ENCODE measurements around the gene KCNMA1.
"Not testable (repeated sequence)": the region's sequence is repeated elsewhere in the genome, so short reads cannot be mapped to it uniquely, and the experiment has no call there.

KCNMA1 gene

DNA sequence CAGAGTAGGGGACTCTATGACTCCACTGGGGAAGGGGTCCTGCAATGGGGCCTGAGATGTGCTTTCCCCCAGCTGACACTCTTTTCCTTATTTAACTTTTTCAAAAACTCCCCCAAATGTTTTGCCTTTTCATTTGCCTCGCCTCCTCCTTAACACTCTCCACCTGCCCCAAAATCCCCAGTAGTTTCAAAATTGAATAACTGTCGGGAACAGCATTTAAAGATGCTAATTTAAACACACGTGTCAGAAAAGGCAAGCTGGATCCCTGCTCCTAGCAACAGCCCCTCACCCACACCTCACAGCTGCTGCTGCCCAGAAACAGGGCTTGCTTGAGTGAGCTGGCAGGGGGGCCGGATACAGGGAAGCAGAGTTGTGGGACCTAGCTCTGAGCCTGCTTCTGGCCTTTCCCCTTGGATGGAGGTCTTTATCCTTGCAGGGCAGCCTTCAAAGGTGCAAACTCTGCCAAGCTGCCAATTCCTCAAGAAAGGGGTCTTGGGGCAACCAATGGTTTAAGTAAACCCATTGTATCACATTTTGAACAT is 115.3 kb downstream of the KCNMA1 start:
- TF ChIP-seq, protein P1, sequence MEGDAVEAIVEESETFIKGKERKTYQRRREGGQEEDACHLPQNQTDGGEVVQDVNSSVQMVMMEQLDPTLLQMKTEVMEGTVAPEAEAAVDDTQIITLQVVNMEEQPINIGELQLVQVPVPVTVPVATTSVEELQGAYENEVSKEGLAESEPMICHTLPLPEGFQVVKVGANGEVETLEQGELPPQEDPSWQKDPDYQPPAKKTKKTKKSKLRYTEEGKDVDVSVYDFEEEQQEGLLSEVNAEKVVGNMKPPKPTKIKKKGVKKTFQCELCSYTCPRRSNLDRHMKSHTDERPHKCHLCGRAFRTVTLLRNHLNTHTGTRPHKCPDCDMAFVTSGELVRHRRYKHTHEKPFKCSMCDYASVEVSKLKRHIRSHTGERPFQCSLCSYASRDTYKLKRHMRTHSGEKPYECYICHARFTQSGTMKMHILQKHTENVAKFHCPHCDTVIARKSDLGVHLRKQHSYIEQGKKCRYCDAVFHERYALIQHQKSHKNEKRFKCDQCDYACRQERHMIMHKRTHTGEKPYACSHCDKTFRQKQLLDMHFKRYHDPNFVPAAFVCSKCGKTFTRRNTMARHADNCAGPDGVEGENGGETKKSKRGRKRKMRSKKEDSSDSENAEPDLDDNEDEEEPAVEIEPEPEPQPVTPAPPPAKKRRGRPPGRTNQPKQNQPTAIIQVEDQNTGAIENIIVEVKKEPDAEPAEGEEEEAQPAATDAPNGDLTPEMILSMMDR (IDR thresholded peaks at IDR 0.05; ENCODE audit: low read depth, low read length) = no peak
- H3K4me3 ChIP-seq (ENCODE audit: low read depth, low read length) = no peak overlapping the region

DNA sequence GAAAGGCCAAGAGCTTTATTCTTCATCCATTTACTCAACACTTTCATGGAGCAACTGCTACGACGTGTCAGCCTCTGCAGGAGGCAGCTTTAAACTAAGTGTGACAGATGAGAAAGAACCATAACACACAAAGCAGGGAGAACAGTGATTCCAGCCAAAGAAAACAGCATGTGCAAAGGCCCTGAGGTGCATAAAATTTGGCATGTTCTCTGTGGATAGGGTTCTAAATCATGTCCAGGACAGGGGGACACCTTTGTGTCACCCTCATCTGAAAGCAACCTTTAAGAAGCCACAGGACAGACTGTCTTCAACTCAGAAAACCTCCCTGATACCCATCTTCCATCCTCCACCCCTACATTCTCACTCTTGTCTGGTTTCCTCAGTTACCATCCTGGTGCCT is 116.6 kb downstream of the KCNMA1 start:
- TF ChIP-seq, protein P1 (IDR thresholded peaks at IDR 0.05; ENCODE audit: low read depth, low read length) = no peak
- no peak overlapping the region for H3K4me3 ChIP-seq (ENCODE audit: low read depth, low read length)

DNA sequence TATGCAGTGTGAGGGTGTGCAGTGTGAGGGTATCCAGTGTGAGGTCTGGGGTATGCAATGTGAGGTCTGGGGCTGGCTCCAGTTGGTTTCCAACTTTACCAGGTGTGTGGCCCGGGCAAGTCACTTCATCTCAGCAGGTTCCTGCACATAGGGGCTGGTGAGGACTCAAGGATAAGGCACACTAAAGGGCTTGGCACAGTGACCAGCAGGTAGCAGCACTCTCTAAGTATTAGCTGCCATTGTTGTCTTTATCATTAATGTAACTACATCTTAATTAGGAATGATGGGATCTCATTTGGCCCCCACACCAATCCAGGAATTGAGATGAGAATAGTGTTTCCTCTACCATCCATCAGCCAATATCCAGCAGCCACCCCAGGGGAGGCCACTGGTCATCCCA is 117.3 kb downstream of the KCNMA1 start:
- no peak overlapping the region for H3K4me3 ChIP-seq (ENCODE audit: low read depth, low read length)
- TF ChIP-seq, protein P1 (IDR thresholded peaks at IDR 0.05; ENCODE audit: low read depth, low read length) = no peak

DNA sequence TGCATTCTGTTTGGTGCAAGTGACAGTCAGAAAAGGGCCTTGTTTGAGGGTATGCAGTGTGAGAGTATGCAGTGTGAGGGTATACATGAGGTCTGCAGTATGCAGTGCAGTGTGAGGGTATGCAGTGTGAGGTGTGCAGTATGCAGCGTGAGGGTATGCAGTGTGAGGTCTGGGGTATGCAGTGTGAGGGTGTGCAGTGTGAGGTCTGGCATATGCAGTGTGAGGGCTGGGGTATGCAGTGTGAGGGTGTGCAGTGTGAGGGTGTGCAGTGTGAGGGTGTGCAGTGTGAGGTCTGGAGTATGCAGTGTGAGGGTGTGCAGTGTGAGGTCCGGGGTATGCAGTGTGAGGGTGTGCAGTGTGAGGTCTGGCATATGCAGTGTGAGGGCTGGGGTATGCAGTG is 117.8 kb downstream of the KCNMA1 start:
- not testable (repeated sequence) for H3K4me3 ChIP-seq (ENCODE audit: low read depth, low read length)

DNA sequence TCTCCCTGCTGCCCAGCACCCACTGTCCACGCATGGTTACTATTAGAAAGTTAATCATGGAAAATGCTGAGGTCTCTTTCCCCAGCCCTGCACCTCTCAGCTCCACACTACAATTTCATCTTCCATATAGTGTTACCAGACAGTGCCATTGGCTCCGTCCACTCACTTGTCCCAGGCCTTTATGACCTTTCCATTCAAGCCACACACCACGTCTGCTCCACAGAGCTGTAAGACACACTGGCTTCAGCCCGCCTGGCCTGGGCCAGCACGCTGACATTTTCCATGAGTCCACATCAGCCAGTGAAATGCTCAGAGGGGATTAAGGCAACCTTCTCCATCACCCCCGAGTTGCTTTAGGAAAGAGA is 118.7 kb downstream of the KCNMA1 start:
- H3K4me3 ChIP-seq (ENCODE audit: low read depth, low read length) = no peak overlapping the region
- TF ChIP-seq, protein P1 (IDR thresholded peaks at IDR 0.05; ENCODE audit: low read depth, low read length) = no peak

DNA sequence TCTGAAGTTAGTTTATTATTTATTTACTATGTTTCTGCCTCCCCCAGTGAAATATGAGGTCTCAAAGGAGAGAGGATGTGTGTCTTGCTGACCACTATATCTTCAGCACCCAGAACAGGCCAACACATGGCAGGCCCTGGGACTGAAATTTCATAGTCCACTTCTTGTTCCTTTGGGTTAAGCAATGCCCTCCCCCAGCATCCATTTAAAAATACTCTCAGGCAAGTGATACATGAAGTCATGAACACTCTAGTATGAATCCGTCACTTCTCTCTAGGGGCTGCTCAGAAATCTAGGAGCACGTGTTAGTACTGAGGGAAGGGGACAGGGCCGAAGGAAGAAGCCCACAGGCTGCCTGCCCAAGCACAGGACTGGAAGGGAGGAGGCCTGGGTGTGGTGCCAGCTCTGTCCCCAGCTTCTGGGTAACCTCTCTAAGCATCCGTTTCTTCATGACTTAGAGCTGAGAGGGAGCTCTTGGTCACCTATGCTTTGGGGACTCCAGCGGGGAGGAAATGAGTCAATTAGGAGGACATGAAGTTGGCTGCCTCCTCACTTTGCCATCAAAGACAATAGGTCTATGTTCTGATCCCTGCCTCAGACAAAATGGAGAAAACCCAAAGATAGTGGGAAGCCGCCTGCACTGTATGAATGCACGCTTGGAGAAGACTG is 119.2 kb downstream of the KCNMA1 start:
- H3K4me3 ChIP-seq (ENCODE audit: low read depth, low read length) = no peak overlapping the region
- TF ChIP-seq, protein P1 (IDR thresholded peaks at IDR 0.05; ENCODE audit: low read depth, low read length) = no peak

DNA sequence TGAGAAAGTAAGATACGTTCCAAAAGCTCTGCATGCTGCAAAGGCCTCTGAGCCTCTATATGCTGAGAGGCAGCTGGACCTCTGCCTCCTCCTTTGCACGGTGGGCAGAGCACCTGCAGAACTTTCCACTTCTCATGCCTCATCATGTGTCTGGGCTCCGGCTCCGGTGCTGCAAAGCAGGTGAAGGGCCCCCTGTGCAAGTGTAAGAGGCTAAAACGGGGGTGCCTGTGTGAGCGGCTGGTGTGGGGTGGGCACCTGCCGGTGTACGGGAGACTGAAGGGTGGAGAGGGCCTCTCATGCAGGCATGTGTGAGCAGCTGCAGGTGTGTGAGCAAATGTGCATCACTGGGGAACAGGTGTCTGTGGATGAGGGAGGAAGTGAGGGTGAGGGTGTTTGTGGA is 121.0 kb downstream of the KCNMA1 start:
- TF ChIP-seq, protein P1 (IDR thresholded peaks at IDR 0.05; ENCODE audit: low read depth, low read length) = no peak
- no peak overlapping the region for H3K4me3 ChIP-seq (ENCODE audit: low read depth, low read length)

DNA sequence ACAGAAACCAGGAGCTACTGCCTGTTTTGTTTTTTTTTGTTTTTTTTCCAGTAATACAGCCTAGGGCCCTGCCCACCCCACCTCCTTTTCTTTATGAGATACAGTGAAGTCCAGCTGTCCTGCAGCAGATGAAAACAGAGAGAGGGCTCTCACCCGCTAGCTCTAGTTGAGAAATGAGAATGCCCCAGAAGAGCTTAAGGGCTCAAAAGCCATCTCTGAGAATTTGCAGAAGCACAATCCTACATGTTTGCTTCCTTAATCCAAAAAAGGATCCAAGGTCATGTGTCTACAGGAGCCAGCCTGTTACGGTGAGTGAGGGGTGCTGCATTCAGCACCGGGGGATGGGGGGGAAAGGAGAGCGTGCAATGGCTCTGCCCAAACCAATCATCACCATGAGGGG is 122.7 kb downstream of the KCNMA1 start:
- H3K4me3 ChIP-seq (ENCODE audit: low read depth, low read length) = no peak overlapping the region
- TF ChIP-seq, protein P1 (IDR thresholded peaks at IDR 0.05; ENCODE audit: low read depth, low read length) = no peak
